Thyroid gland (tissue), 4 donors: ENCODE measurements around the gene RAVER2. TPM values are rescaled to one million over a fixed set of nuclear protein-coding genes. Genes with fewer than 3 reads are reported as not detected.

Source experiments
- DNase-seq, 2 donors: peaks; one replicate each; pipeline ENCODE4 v3.0.0-alpha.2; 2019
- H3K27ac ChIP-seq, 3 donors: fragments of 200-600 bp; sonication (generic); 1 replicate in 2 of 3; 2 replicates in 1 of 3; pipeline ENCODE4 v1.5.1; 2016 to 2019; ENCODE audit warnings: mild to moderate bottlenecking in 1 of 3, moderate library complexity in 1 of 3
- H3K27me3 ChIP-seq: fragments of 200-600 bp; sonication (generic); one replicate; pipeline ENCODE4 v1.5.1; 2019
- H3K36me3 ChIP-seq, 2 donors: fragments of 200-600 bp; sonication (generic); one replicate each; pipeline ENCODE4 v1.5.1; 2016 to 2019
- H3K4me1 ChIP-seq, 2 donors: fragments of 200-600 bp; sonication (generic); one replicate each; pipeline ENCODE4 v1.5.1; 2017 to 2019
- H3K4me3 ChIP-seq, 3 donors: fragments of 200-600 bp; sonication (generic); replicated peaks in 1 of 3; 1 replicate in 2 of 3; 2 replicates in 1 of 3; pipeline ENCODE4 v1.5.1; 2016; ENCODE audit warnings: mild to moderate bottlenecking in 1 of 3
- H3K9me3 ChIP-seq: fragments of 200-600 bp; sonication (generic); one replicate; pipeline ENCODE4 v1.5.1; 2017
- CTCF ChIP-seq, 6 experiments: fragments of 200-600 bp in 3 of 6; fragments of 450-650 bp in 3 of 6; sonication (generic) in 3 of 6; IDR thresholded peaks; one replicate each; pipeline ENCODE4 v1.5.1; 2016 to 2019; ENCODE audit warnings: antibody characterized with exemption in 6 of 6, mild to moderate bottlenecking in 2 of 6, inconsistent platforms in 1 of 6, moderate library complexity in 1 of 6
- POLR2A ChIP-seq, 2 donors: fragments of 450-650 bp; IDR thresholded peaks; one replicate each; pipeline ENCODE4 v1.6.1; 2017; ENCODE audit warnings: antibody characterized with exemption in 2 of 2, mild to moderate bottlenecking in 2 of 2, moderate library complexity in 1 of 2
- WGBS, 2 donors: methylation state at CpG; one replicate each; pipeline ENCODE4 v1.1.5; 2017; 5-methylcytosine and 5-hydroxymethylcytosine counted together
- intact Hi-C: fragments of 100-400 bp; cut with DNase I; formaldehyde crosslinking; loops from one replicate; pipeline ENCODE4 v1.15.1; 2023
- total RNA-seq, 4 donors: library from RNA; depleted of rRNA; stranded (reverse); fragments of >200 nt; gene quantifications; one replicate each; pipeline ENCODE4 v1.2.3, GENCODE V29; 2016

The RAVER2 gene
- total RNA-seq, 4 donors from 2014 or later = 12.6 to 13.6 (median 13.2) TPM

GRCh38 chr1:64866689-64867088 lies 121.8 kb downstream of the RAVER2 start:
- Histone ChIP-seq H3K27me3 (no peaks in the 10 kb centered on the region), H3K4me1 (no peaks in the 10 kb centered on the region), H3K9me3 (no peaks in the 10 kb centered on the region), H3K4me3 (no peak overlapping the region), H3K36me3 (peaks cover 9 to 11% of the 10 kb centered on the region in 2 donors), H3K27ac (no peak overlapping the region)
- no peak for DNase-seq
- no peak for TF ChIP-seq POLR2A (IDR thresholded peaks at IDR 0.05)
- no peak for TF ChIP-seq CTCF (IDR thresholded peaks at IDR 0.05)
- intact Hi-C loops = no loop called here
- WGBS, 2 donors = 92 to 95% methylated on average over 10 of the region's 10 CpGs

- DNase-seq = no peak
- TF ChIP-seq POLR2A (IDR thresholded peaks at IDR 0.05) (no peak), CTCF (IDR thresholded peaks at IDR 0.05) (no peak)
- H3K36me3 ChIP-seq = peaks cover 9 to 11% of the 10 kb centered on the region in 2 donors
- no peak overlapping the region for H3K27ac ChIP-seq
- H3K9me3 ChIP-seq = no peaks in the 10 kb centered on the region
- H3K27me3 ChIP-seq = no peaks in the 10 kb centered on the region
- no peak overlapping the region for H3K4me3 ChIP-seq
- WGBS, 2 donors = 90 to 95% methylated on average over 1 of the region's 1 CpG
- no peaks in the 10 kb centered on the region for H3K4me1 ChIP-seq
- intact Hi-C loops = no loop called here
These were observed 122.4 kb downstream of the RAVER2 start for GRCh38 chr1:64867266-64867665.

GRCh38 chr1:64871256-64871655 lies 126.4 kb downstream of the RAVER2 start:
- Histone ChIP-seq H3K27me3 (no peaks in the 10 kb centered on the region), H3K4me3 (no peak overlapping the region), H3K4me1 (no peaks in the 10 kb centered on the region), H3K36me3 (peaks cover 16 to 18% of the 10 kb centered on the region in 2 donors), H3K9me3 (no peaks in the 10 kb centered on the region), H3K27ac (no peak overlapping the region)
- intact Hi-C loops = no loop called here
- 96% methylated on average over 8 of the region's 8 CpGs for WGBS, 2 donors
- DNase-seq = no peak
- no peak for TF ChIP-seq POLR2A (IDR thresholded peaks at IDR 0.05)
- TF ChIP-seq CTCF (IDR thresholded peaks at IDR 0.05) = no peak

GRCh38 chr1:64872067-64872466 lies 127.2 kb downstream of the RAVER2 start:
- Histone ChIP-seq H3K27me3 (no peaks in the 10 kb centered on the region), H3K27ac (no peak overlapping the region), H3K4me1 (no peaks in the 10 kb centered on the region), H3K4me3 (no peak overlapping the region), H3K36me3 (peaks cover 10 to 15% of the 10 kb centered on the region in 2 donors), H3K9me3 (no peaks in the 10 kb centered on the region)
- intact Hi-C loops = no loop called here
- WGBS, 2 donors = 96 to 100% methylated on average over 1 of the region's 1 CpG
- no peak for TF ChIP-seq POLR2A (IDR thresholded peaks at IDR 0.05)
- TF ChIP-seq CTCF (IDR thresholded peaks at IDR 0.05) = no peak
- no peak for DNase-seq

GRCh38 chr1:64873576-64873975 lies 128.7 kb downstream of the RAVER2 start:
- TF ChIP-seq CTCF (IDR thresholded peaks at IDR 0.05) (no peak), POLR2A (IDR thresholded peaks at IDR 0.05) (no peak)
- no peaks in the 10 kb centered on the region for H3K9me3 ChIP-seq
- H3K27me3 ChIP-seq = no peaks in the 10 kb centered on the region
- H3K4me1 ChIP-seq = no peaks in the 10 kb centered on the region
- no peak overlapping the region for H3K27ac ChIP-seq
- 95 to 96% methylated on average over 9 of the region's 9 CpGs for WGBS, 2 donors
- H3K4me3 ChIP-seq = no peak overlapping the region
- no peak for DNase-seq
- intact Hi-C loops = no loop called here
- peaks cover 18 to 19% of the 10 kb centered on the region in 2 donors for H3K36me3 ChIP-seq
